Activated CD8-positive, alpha-beta memory T cell treated with anti-CD3 and anti-CD28 coated beads for 48 hours (primary cell): ENCODE results near the gene KCNQ1.

Experiments
- DNase-seq, 3 experiments: peaks; one replicate each; pipeline ENCODE4 v3.0.0-alpha.2; 2020; ENCODE audit warnings: low read depth in 2 of 3, low spot score in 2 of 3

Gene KCNQ1

GRCh38 chr11:2813968-2814367, 369.2 kb downstream of the KCNQ1 start:
- no peak for DNase-seq

- DNase-seq, result no peak
Observed at GRCh38 chr11:2814751-2815150, 369.9 kb downstream of the KCNQ1 start.

- no peak for DNase-seq
Observed at GRCh38 chr11:2815762-2816496, 371.1 kb downstream of the KCNQ1 start.

GRCh38 chr11:2816523-2816922, 371.7 kb downstream of the KCNQ1 start:
- DNase-seq, result no peak

GRCh38 chr11:2816941-2817421, 372.2 kb downstream of the KCNQ1 start:
- no peak for DNase-seq

- DNase-seq, result no peak
Observed at GRCh38 chr11:2817431-2817830, 372.6 kb downstream of the KCNQ1 start.

- DNase-seq, result no peak
Observed at GRCh38 chr11:2818021-2818420, 373.2 kb downstream of the KCNQ1 start.

GRCh38 chr11:2818503-2818902, 373.7 kb downstream of the KCNQ1 start:
- DNase-seq, result no peak

- DNase-seq, result no peak
Observed at GRCh38 chr11:2819316-2819715, 374.5 kb downstream of the KCNQ1 start.

GRCh38 chr11:2820976-2821375, 376.2 kb downstream of the KCNQ1 start:
- no peak for DNase-seq

- DNase-seq, result no peak
Observed at GRCh38 chr11:2821891-2822290, 377.1 kb downstream of the KCNQ1 start.

- DNase-seq, result no peak
Observed at GRCh38 chr11:2824851-2825250, 380.0 kb downstream of the KCNQ1 start.

GRCh38 chr11:2825261-2825888, 380.6 kb downstream of the KCNQ1 start:
- DNase-seq, result no peak

- DNase-seq, result peak in 1 of 3 experiments; percentile 12
Observed at GRCh38 chr11:2825889-2826678, 381.3 kb downstream of the KCNQ1 start.

- no peak for DNase-seq
Observed at GRCh38 chr11:2826679-2827056, 381.9 kb downstream of the KCNQ1 start.

GRCh38 chr11:2827256-2827655, 382.4 kb downstream of the KCNQ1 start:
- no peak for DNase-seq

GRCh38 chr11:2827792-2828191, 383.0 kb downstream of the KCNQ1 start:
- no peak for DNase-seq

GRCh38 chr11:2828585-2829330, 383.9 kb downstream of the KCNQ1 start:
- no peak for DNase-seq

GRCh38 chr11:2830030-2830812, 385.4 kb downstream of the KCNQ1 start:
- no peak for DNase-seq

GRCh38 chr11:2830886-2831285, 386.1 kb downstream of the KCNQ1 start:
- no peak for DNase-seq
